Ishikawa (cell line): Measurements from ENCODE around the gene BIRC7.

Experiments used
- EGR1 ChIP-seq: IDR thresholded peaks from 2 replicates; pipeline ENCODE4 v1.6.1; 2012
- REST ChIP-seq: IDR thresholded peaks from 2 replicates; pipeline ENCODE4 v1.6.1; 2012; ENCODE audit warnings: low read depth, mild to moderate bottlenecking
- TF ChIP-seq, protein P1 (sequence below): IDR thresholded peaks from 2 replicates; pipeline ENCODE4 v1.6.1; 2012
- TF ChIP-seq, protein P2 (sequence below): IDR thresholded peaks from 2 replicates; pipeline ENCODE4 v1.6.1; 2012

DNA sequence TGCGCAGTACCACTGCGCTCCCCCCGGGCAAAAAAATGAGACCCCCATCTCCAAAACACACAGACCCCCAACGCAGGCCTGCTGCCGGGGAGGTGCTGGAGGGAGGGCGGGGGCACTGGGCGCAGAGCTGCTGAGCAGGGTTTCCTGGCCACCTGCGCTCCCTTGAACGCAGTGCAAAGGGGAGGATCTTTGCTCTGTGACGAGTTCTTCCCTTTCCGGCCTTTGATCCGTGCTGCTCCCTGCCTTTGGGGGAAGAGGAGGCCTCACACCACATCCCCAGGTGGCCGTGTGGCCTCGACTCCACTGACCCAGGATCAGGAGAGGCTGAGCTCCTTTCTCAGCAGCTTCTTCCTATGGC, 48.4 kb downstream of the BIRC7 start:
- TF ChIP-seq, protein P1, sequence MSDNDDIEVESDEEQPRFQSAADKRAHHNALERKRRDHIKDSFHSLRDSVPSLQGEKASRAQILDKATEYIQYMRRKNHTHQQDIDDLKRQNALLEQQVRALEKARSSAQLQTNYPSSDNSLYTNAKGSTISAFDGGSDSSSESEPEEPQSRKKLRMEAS, result no peak
- TF ChIP-seq, protein P2, sequence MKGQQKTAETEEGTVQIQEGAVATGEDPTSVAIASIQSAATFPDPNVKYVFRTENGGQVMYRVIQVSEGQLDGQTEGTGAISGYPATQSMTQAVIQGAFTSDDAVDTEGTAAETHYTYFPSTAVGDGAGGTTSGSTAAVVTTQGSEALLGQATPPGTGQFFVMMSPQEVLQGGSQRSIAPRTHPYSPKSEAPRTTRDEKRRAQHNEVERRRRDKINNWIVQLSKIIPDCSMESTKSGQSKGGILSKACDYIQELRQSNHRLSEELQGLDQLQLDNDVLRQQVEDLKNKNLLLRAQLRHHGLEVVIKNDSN, result no peak
- TF ChIP-seq REST (no peak), EGR1 (no peak)
